ENCODE data around the gene IQUB. TPM values are rescaled to one million over a fixed set of nuclear protein-coding genes. Genes with fewer than 3 reads are reported as not detected.
"Not testable (repeated sequence)": the region's sequence is repeated elsewhere in the genome, so short reads cannot be mapped to it uniquely, and the experiment has no call there.

The IQUB gene
- polyA plus RNA-seq, 1 donor, result 8.0 TPM

DNA sequence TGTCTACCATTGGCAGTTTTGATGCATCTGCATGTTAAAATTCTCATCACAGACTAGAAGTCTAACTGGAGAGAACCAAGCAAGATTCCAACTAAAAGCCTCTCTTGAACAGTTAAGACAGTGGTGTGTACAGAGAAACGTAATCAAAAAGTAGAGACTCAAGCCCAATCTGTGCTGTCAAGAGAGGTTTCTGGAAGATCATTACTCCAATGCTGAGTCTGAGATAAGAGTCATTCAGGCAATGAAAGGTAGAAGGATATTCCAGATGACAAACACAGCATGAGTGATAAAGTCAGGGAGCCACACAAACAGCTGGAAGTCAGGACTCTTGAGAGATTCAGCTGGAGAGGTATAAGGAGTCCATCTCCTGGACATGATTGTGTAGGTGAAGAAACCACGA, 48.7 kb downstream of the IQUB start:
- DNase-seq, result no peak

- no peak for DNase-seq
Measured at GRCh38 chr7:123485187-123485586, 49.2 kb downstream of the IQUB start.

GRCh38 chr7:123484199-123484598, 50.2 kb downstream of the IQUB start:
- DNase-seq, result no peak

- DNase-seq, result no peak
Measured at GRCh38 chr7:123480107-123480506, 54.3 kb downstream of the IQUB start.

- DNase-seq, result not testable (repeated sequence)
Measured at GRCh38 chr7:123478056-123478455, 56.3 kb downstream of the IQUB start.

DNA sequence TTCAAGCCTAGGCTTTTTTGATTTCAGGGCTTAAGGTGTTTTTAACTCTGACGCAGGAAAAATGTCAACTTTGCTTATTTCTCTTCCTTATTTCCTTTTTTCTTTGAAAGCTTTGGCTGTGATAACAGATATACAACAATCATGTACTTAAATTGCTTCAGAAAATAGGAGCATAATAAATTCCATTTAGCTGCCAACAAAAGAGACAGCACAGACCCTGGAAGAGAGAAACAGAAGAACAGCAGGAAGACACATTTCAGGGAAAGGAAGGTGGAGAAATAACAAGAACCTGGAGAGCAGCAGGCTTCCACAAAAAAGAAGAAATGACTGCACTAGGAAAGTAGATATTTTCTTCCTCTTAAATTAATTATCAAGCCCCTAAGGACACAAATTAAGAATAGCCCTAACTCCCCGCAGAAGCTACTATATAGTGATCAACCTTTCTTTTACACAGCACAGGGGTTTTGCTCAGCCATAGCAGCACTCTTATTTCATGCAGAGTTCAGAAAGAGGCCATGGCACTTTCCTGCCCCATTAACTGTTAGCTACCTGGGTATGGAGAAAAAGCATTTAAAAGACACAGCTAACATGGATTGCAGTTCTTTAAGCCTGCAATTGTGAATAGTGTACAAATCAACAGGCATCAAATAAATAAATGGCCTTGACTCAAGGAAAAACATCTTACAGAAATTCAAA, 61.5 kb downstream of the IQUB start:
- peak; percentile 17 for DNase-seq

DNA sequence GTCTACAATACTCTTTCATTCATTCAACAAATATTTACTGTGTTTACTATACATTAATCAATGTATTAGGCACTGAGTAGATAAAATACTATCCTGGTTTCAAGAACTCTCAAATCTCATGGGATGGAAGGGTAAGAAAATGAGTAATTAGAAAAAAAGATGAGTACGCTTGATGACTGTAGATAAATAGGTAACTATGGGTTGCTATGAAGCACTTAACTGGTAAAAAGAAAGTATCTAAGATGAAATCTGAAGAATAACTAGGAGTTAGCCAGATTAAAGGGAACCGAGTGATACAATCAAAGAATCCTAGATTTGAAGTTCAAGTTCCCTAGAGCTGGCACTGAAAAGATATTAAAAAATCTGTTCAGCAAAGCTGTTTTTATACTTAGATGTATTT, 62.1 kb downstream of the IQUB start:
- DNase-seq, result no peak

- no peak for DNase-seq
Measured at GRCh38 chr7:123468303-123468702, 66.1 kb downstream of the IQUB start.

GRCh38 chr7:123463890-123464289, 70.5 kb downstream of the IQUB start:
- no peak for DNase-seq

GRCh38 chr7:123460616-123461015, 73.8 kb downstream of the IQUB start:
- DNase-seq, result no peak

- no peak for DNase-seq
Measured at GRCh38 chr7:123455965-123456470, 78.4 kb downstream of the IQUB start.

GRCh38 chr7:123440101-123440548, 94.3 kb downstream of the IQUB start:
- DNase-seq, result no peak

- no peak for DNase-seq
Measured at GRCh38 chr7:123439191-123439590, 95.2 kb downstream of the IQUB start.

- no peak for DNase-seq
Measured at GRCh38 chr7:123437447-123437995, 96.9 kb downstream of the IQUB start.

DNA sequence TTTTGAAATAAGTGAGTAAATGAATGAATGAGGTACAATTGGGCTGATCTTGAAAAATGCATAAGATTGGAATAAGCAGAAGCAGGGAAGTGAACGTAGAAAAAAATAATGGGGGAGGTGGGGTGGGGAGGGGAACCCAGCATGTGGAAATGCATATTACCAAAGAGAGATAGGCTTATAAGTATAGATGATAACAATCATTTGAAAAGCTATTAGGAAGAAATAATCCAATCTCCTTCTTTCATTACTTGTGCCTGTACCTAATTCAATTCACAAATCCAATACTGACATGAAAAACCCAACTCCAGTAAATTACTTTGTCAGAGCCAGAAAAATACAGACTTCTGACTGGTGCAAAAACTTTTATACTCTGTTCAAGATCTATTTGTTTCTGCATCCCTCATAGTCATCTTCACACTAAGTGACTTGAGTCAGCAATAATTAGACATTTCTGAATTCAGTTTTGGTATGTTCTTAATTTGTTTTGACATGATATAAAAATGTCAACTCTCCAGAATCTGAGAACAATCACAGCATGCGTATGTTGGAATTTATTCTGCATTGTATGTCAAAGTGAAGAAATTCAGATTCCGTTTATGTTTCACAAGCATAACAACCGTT, 99.2 kb downstream of the IQUB start:
- DNase-seq, result no peak

GRCh38 chr7:123433665-123434064, 100.7 kb downstream of the IQUB start:
- DNase-seq, result no peak

DNA sequence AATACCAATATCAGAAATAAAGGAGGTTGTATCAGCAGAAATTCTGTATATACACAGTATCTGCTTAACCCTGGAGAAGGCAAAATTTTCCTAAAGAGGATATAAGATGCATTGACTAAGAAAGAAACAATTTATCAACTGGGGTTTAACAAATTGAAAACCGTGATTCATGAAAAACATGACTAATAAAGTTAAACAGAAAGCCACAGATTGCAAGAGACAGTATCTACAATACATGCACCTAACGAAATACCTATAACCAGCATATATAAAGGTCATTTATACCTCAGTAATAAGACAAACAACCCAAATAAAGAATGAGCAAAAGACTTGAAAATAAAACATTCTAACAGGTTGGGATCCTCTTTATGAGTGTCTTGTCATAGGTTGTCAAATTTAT, 101.8 kb downstream of the IQUB start:
- DNase-seq, result no peak

DNA sequence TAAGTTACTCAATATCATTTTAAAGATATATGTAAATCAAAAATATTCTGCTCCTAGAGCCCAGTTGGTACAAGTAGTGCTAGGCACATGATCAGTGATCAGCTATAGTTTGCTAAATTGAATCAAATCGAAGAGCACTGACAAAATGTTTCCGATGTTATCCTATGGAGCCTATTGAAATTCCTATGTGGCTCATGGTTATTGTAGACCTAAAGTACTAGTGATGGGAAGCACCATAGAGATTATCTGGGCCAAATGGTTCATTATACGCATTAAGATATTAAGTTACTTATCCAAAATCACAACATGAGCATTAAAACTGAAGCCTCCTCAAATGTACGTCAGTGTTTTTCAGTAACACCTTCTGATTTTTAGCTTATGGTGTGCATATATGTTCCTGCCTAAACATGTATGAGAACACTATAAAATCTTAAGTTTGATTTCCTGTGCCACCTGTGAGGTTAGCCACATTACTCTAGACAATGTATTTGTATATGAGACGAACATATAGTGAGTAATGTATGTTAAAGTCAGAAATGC, 103.2 kb downstream of the IQUB start:
- DNase-seq, result no peak

GRCh38 chr7:123425246-123425645, 109.1 kb downstream of the IQUB start:
- DNase-seq, result no peak

- no peak for DNase-seq
Measured at GRCh38 chr7:123424463-123424862, 109.9 kb downstream of the IQUB start.

DNA sequence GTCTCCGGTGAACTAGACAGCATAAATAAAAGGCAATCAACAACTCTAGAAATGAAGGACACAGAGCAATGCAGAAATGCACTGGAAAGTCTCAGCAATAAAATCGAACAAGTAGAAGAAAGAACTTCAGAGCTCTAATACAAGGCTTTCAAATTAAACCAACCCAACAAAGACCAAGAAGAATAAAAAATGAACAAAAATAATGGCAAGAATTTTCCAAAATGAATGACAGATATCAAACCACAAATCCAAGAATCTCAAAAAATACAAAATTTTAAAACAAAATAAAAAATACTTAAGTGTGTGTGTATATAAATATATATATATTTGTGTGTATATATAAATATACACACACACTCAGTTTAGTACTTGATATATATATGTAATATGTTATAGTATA, 110.8 kb downstream of the IQUB start:
- no peak for DNase-seq

- DNase-seq, result no peak
Measured at GRCh38 chr7:123417580-123417979, 116.8 kb downstream of the IQUB start.

GRCh38 chr7:123415625-123416024, 118.8 kb downstream of the IQUB start:
- no peak for DNase-seq
